SK-N-MC (cell line): ENCODE measurements around the gene TMEM52B.

Source experiments
- EZH2 ChIP-seq: fragments of 200-600 bp; sonication (generic); IDR thresholded peaks from one replicate; pipeline ENCODE4 v1.6.1; 2017; ENCODE audit warnings: antibody characterized with exemption
- POLR2AphosphoS5 ChIP-seq: IDR thresholded peaks from 2 replicates; pipeline ENCODE4 v1.6.1; 2012; ENCODE audit warnings: mild to moderate bottlenecking, low read depth, low read length, borderline replicate concordance

- TF ChIP-seq EZH2 = no peak
- no peak for TF ChIP-seq POLR2AphosphoS5
These were observed 5.5 kb downstream of the TMEM52B start for GRCh38 chr12:10184261-10184843.
